Lower leg skin (tissue), 3 donors: ENCODE data around the gene WNT1.

Experiments used
- POLR2A ChIP-seq, 2 donors: fragments of 450-650 bp; IDR thresholded peaks; one replicate each; pipeline ENCODE4 v1.6.1; 2016 to 2017; ENCODE audit warnings: antibody characterized with exemption in 2 of 2, mild to moderate bottlenecking in 1 of 2, moderate library complexity in 1 of 2
- TF ChIP-seq, protein P1 (sequence below), 3 donors: fragments of 450-650 bp; IDR thresholded peaks; one replicate each; pipeline ENCODE4 v1.5.1; 2016; ENCODE audit warnings: antibody characterized with exemption in 3 of 3, mild to moderate bottlenecking in 3 of 3, moderate library complexity in 2 of 3

GRCh38 chr12:48967991-48968390 is 10.1 kb upstream of the WNT1 start:
- no peak for TF ChIP-seq POLR2A (IDR thresholded peaks at IDR 0.05)
- TF ChIP-seq, protein P1, sequence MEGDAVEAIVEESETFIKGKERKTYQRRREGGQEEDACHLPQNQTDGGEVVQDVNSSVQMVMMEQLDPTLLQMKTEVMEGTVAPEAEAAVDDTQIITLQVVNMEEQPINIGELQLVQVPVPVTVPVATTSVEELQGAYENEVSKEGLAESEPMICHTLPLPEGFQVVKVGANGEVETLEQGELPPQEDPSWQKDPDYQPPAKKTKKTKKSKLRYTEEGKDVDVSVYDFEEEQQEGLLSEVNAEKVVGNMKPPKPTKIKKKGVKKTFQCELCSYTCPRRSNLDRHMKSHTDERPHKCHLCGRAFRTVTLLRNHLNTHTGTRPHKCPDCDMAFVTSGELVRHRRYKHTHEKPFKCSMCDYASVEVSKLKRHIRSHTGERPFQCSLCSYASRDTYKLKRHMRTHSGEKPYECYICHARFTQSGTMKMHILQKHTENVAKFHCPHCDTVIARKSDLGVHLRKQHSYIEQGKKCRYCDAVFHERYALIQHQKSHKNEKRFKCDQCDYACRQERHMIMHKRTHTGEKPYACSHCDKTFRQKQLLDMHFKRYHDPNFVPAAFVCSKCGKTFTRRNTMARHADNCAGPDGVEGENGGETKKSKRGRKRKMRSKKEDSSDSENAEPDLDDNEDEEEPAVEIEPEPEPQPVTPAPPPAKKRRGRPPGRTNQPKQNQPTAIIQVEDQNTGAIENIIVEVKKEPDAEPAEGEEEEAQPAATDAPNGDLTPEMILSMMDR (IDR thresholded peaks at IDR 0.05): no peak
